Measurements from ENCODE around the gene NDUFS5.
A peak's percentile ranks its signal among the peaks of the same experiment; 100 is the strongest.
"Not testable (repeated sequence)": the region's sequence is repeated elsewhere in the genome, so short reads cannot be mapped to it uniquely, and the experiment has no call there.

NDUFS5 gene

DNA sequence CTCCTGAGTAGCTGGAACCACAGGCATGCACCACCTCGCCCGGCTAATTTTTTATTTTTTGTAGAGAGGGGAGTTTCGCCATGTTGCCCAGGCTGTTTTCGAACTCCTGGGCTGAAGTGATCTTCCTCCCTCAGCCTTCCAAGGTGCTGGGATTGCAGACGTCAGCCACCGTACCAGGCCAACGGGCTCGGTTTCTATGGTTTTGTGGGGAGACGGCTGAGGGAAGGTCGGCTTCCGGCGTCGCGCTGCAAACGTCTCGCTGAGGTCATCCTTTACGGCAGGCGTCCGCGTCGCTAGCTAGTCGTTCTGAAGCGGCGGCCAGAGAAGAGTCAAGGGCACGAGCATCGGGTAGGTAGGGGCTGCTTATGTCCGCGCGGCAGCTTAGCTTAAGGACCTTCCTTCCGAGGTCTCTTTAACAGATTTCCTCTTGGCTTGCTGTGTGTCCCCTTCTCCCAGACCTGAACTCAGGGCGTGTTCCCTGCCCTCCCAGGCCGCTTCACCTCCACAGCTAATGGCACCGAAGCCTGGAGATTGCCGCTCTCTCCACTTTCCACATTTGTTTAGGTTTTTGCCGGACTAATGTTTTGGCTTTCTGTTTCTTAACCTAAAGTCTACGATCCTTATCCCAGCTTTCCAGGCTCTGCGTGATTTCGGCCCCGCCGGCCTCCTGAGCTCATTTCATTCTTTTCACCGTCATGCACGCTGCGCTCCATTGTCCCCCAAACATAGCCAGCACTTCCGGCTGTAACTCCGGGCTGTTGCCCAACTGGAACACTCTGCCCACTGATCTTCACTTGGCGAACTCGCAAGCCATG lies at the start of gene NDUFS5:
Gene NDUFS5 (plus strand): TSS at position 300 of the 815 bp plus-strand sequence. CDS start 2,375 bp downstream, outside the sequence.
- DNase-seq (ENCODE audit: low read depth): peak; percentile 92

DNA sequence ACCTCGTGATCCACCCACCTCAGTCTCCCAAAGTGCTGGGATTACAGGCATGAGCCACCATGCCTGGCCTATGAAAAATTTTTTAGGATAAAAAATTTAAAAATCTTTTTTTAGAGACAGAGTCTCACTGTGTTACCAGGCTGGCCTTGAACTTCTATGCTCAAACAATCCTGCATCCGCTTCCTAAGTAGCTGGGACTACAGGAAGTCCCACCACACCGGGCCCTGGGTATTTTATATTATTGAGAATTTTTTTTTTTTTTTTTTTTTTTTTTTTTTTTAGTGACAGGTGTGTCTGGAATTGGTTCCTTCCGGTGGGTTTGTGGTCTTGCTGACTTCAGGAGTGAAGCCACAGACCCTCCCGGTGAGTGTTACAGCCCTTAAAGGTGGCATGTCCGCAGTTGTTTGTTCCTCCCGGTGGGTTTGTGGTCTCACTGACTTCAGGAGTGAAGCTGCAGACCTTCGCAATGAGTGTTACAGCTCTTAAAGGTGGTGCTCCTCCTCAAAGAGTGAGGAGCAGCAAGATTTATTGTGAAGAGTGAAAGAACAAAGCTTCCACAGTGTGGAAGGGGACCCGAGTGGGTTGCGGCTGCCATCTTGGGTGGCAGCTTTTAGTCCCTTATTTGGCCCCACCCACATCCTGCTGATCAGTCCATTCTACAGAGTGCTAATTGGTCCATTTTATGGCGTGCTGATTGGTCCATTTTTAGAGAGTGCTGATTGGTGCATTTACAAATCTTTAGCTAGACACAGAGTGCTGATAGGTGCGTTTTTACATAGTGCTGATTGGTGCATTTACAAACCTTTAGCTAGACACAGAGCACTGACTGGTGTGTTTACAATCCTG lies 48.5 kb upstream of the NDUFS5 start:
- not testable (repeated sequence) for DNase-seq (ENCODE audit: low read depth)

DNA sequence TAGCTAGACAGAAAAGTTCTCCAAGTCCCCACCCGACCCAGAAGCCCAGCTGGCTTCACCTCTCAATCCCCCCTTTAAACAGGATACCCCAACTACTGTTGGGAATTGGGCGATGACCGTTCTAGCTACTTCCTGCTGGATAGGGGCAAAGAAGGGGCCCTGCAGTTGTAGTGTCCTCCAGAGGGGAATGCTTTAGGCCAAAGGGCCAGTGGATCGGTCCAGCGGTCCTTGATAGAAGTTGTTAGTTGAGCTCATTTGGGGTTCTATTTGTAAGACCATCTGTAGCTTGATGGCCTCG lies 48.0 kb upstream of the NDUFS5 start:
- DNase-seq (ENCODE audit: low read depth): not testable (repeated sequence)

DNA sequence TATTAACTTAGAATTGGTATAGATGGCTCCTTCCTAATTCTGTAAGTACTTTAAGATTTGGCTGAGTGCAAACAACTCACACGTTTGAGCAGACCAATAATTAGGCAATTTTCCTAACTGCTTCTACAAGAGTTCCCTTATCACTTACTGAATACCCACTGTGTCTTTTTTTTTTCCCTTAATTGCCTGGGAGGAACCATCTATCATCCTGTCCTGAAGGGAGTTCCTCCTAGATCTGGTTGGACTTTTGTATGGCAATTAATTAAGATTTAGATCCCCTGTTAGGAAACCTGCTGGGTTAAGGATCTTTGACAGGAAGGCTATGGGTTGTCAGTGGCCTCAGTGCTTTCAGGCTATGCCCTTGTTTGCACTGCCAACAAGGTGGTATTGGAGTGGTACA lies 46.8 kb upstream of the NDUFS5 start:
- not testable (repeated sequence) for DNase-seq (ENCODE audit: low read depth)

DNA sequence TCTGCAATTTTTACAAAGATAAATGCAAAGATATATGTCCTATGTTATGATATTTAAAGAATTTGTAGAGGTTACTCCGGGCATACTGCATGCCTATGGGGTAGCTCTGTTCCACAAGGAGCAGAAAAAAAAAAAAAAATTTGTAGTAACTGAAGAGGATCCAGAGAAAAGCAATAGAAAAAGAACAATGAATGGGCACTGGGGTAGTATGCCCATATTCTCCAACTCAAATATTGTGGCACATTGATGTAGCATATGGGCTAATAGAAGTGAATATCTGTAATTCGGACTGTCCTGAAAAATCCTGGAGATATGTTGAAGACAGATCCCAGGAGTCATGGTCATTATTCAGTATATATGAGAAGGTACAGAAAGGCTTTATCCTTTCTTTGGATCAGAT lies 36.2 kb upstream of the NDUFS5 start:
- DNase-seq (ENCODE audit: low read depth): no peak

DNA sequence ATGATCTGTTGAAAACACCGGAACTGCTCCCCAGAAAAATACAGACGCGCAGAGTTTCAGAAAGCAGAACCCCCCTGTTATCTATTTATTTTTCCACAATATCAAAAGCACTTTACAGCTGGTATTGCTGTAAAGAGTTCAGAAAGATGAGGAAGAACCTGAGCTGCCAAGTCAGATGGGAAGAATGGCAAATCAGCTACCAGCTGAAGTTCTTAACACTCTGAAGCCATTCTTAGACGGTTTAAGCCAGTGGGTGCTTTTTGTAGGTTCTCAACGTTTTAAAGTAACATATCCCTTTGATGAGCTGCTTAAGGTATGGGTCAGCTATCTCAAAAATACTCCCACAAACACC lies 35.8 kb upstream of the NDUFS5 start:
- DNase-seq (ENCODE audit: low read depth): peak; percentile 28

DNA sequence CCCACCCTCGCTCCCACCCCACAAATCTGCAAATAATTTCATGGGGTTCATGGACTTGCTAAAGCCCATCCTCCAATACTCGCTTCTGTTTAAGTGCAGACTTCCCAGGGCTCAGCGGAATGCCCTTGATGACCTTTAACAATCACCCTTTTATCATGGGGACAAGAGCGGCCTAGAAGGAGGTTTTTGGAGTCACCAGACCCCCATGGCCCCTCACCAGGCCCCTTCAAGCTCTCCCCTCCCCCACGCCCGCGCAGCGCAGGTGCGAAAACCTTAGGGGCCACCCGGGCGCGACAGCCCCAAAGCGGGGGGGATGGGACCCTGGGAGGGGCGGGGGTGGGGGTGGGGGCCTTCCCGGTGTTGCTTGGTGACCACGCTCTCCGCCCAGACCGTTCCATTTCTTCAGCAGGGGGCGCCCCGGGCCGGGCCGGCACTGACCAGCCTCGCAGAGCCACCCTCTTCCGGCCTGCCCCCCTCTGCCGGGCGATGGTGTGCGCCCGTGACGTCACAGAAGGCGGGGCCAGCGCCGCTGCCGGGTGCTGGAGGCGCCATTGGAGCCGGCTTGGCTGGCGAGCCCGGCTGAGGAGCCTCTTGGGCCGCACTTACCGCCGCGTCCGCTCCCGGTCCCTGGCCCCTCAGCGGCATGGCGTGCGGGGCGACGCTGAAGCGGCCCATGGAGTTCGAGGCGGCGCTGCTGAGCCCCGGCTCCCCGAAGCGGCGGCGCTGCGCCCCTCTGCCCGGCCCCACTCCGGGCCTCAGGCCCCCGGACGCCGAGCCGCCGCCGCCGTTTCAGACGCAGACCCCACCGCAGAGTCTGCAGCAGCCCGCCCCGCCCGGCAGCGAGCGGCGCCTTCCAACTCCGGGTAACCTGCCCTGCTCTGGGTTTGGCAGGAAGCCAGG lies 35.2 kb upstream of the NDUFS5 start, which contains the start of gene AKIRIN1:
Gene AKIRIN1 (plus strand): TSS at position 539 of the 900 bp plus-strand sequence. CDS start 105 bp downstream, at position 644.
- peak; percentile 95 for DNase-seq (ENCODE audit: low read depth)

DNA sequence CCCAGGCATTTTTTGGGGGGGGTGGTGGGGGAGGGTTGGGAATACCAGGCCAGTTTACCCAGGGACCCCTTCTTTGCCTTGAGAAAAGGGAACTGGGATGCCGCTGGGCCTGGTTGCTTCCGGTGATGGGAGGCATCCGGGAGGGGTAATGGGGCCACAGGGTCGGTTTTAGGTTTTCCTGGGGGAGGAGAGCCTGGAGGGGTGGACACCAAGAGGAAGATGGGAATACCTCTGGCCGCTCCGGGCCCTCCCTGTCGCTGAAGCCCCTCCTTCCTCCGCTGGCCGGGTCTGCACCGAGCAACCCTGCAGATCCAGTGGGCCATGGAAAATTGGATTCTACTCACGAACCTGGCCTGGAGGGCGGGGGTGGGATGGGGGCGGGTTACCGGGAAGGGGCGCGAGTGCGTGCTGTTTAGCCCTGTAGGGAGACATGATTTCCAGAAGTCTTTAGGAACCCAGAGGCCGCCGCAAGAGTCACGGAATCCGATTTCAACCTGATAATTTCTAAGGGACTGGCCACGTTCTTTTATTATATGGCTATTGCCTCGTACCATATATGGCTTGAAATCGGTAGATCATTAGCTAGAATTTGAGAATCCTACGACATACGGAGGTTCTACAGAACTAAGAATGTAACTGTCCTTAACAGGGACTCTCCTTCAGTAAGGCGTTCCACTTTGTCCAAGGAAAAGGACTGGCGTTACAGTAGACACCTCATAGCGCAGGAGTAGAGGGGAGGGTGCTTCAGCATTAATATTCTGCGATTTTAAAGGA lies 34.3 kb upstream of the NDUFS5 start:
- DNase-seq (ENCODE audit: low read depth): peak; percentile 62

DNA sequence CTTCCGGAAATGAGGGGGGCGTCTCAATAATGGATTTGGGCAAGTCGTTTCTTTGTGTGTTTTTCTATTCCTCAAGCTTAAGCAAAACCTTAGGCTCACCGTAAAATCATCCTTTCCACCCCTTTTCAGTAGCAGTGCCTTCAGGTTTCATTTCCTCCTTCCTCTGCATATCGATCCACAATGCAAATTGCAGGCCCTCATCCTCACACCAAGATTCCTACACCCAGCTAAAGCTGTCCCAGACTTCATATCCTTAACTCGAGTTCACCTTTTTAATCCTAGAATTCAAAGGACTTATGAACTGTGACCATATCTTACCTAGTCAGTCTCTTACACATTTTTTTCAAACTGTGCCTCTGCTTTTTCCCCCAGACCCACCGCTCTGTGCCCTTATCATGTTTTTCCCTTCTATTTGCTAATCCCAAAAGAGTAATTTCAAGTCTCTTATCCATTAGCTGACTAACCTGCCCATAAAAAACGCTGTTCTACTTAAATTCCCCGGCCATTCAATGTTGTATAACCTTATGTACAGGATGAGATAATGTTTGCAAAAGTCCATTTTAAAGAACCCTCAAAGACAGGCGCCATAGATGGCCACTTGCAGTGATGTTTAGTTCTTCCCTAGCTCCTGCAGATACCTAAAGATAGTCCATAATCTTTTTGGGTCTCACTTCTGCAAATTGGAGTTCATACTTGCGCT lies 33.6 kb upstream of the NDUFS5 start:
- no peak for DNase-seq (ENCODE audit: low read depth)

DNA sequence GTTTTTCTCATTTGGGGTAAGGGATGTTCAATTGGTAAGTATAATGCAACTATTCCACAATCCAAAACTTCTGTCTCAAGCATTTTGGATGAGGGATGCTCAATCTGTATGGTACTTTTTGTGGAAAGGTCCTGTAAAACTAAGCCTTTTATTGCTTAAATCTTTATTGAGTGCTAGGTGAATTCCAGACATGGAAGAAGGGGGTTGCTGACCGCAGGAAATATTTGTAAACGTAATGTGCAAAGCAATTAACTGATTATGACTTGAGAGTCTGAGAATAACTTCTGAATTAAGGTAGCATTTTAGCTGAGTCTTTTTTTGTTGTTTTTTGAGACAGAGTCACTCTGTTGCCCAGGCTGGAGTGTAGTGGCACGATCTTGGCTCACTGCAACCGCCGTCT lies 32.0 kb upstream of the NDUFS5 start:
- peak; percentile 51 for DNase-seq (ENCODE audit: low read depth)

DNA sequence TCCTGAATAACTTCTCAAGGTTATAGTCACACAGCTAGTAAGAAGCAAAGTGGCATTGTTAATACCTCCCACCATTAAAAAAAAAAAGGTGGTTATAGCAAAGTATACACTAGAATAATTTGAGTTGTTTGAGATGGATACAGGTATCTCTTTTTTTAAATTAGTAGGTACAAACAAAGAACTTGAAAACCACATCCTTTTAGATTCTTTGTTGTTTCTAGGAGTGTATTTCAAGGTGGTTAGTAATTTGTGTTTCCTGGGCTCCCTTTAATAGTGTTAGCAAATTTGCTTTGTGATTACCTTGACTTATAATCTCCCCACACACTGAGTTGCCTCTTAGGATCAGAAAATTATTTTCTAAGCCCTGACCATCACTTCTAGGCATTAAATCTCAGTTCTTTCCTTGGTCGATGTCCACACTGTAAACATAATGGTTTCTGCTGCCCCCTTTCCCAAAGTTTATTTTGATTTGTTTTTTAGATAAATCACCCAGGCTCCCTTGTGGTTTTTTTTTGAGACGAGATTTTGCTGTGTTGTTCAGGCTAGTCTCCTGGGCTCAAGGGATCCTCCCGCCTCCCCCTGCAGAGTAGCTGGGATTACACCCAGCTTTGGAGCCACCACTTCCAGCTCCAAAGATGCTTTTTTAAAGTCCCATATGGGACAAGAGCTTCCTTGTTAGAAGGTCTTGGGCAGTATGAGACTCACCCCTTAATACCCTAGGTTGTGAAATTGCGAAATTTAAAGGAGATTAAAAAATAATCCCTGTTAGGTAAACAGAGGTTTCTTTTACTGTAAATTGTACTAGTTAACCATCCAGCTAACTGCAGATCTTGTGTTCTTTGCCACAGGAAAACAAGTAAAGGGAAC lies 28.9 kb upstream of the NDUFS5 start:
- DNase-seq (ENCODE audit: low read depth): no peak

DNA sequence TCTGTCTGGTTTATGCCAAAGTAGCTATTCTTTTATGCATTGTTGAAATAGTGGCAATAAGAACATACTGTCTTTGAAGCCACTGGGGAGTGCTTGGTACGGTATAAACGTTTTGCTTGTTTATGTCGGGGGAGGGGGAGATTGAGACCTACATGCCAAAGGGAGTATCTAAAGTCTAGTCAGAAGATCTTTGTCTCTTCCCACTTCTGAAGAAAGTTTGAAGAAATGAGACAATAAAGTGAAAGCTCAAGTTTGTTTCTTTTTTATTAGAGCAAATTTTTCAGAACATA lies 28.3 kb upstream of the NDUFS5 start:
- DNase-seq (ENCODE audit: low read depth): no peak

DNA sequence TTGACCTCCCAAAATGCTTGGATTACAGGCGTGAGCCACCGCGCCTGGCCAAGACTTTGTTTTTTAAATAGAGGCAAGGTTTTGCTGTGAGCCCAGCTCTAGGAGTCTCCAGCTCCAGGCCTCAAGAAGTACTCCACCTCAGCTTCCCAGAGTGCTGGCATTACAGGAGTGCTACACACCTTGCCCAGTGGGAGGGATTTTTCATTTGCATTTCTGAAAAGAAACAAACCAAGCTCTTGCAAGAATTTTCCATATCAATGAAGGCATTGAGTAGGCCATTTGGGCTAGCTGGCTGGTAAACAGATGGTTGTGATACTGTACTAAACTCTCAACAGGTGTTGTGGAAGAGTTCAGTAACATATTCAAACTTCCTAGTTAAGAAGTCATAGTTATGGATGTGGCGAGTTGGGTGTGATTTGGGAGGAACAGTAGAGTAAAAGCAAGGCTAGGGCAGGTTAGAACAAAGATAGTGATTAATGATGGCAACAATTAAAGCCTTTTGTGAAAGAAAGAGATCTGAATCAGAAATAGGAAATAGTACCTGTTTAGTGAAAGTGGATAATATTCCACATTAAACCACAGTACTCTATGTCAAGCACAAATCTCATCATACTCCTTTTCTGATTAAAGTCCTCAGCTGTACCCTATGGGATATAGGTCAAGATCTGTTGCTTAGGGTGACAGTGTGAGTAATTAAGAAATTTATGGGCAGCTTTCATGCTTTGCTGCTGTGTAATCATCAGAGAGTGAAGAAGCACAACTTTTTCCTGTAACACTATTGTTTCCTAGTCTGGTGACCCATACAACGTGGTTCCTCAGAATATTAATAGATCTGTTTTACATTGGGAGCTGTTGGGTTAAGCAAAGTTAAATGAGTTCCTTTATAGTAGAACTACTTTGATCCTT lies 24.4 kb upstream of the NDUFS5 start:
- DNase-seq (ENCODE audit: low read depth): no peak

DNA sequence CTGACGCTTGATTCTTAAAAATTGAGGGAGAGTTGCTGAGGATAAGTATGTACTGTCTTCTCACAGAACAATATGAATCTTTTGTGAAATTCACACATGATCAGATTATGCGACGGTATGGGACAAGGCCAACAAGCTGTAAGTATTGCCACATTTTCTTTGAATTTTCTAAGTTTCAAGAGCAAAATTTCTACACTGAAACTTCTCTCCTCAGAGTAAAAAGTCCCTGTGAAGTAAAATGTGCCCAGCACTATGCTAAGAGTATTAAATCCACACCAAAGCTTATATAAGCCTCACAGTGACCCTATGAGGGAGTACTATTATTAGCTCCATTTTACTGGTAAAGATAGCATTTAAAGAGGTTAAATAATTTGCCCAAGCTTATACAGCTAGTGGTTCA lies 22.9 kb upstream of the NDUFS5 start:
- no peak for DNase-seq (ENCODE audit: low read depth)

DNA sequence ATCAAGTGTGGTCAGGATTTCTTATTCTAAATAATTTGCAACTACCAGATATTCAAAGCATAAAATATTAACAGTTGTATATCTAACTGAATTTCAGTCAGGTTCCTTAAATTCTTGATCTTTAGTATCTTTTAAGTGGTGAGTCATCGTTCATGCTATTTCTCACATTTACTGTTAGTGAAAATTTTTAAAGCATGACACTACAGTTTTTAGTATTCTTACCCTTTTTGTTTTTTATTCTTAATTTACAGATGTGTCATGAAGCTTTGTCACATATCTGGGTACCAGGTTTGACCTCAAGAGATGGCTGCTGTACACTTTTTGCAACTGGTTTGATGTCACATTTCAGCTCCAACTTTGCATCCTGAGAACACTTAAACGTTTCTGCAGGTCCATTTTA lies 22.4 kb upstream of the NDUFS5 start:
- peak; percentile 60 for DNase-seq (ENCODE audit: low read depth)

DNA sequence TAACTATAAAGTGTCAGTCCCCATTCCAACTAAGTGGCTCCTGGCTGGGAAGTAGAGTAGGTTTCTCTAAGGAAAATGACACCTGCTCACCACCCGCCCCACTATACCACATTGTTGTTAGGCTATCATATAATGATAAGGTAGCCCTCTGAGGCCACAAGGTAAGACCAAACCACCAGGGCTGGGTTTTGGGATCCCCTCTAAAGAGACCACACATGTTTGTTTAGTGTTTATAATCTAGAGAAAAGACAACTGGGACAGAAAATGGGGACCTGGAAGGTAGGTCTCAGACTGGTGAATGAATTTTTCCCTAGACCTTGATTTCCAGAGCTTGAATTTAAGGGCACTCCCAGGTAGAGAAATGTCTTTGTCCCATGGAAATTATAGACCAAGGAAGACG lies 19.9 kb upstream of the NDUFS5 start:
- no peak for DNase-seq (ENCODE audit: low read depth)

DNA sequence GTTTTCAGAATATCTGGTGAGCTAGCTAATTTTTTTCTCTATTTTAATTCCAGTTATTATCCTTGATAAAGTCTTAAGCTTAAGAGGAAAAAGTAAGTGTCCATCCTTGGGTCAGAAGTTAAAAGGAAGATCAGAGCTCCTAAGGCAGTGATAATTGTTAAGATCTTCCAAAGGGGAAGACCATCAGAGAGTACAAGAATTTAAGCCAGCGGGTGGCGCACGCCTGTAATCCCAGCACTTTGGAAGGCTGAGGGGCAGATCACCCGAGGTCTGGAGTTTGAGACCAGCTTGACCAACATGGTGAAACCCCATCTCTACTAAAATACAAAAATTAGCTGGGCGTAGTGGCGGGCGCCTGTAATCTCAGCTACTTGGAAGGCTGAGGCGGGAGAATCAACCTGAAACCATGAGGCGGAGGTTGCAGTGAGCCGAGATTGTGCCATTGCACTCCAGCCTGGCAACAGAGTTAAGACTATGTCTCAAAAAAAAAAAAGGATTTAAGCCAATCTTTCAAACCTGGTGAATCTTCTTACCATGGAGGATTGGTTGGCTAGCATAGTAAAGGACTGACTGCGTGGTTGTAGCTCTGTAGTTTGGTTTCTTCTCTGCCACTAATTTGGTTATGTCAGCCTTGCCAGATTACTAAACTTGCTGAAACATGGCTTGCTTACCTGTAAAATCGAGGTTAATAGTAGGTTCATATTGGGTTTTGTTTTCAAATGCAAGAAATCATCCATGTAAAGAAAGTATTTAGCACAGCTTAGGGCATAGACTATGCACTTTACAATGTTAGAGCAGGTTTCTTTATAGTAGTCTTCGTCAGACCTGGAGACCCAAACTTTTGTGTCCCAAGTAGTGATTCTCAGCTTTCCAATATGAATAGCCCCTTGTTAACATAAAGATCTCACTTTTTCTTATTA lies 19.2 kb upstream of the NDUFS5 start:
- no peak for DNase-seq (ENCODE audit: low read depth)

DNA sequence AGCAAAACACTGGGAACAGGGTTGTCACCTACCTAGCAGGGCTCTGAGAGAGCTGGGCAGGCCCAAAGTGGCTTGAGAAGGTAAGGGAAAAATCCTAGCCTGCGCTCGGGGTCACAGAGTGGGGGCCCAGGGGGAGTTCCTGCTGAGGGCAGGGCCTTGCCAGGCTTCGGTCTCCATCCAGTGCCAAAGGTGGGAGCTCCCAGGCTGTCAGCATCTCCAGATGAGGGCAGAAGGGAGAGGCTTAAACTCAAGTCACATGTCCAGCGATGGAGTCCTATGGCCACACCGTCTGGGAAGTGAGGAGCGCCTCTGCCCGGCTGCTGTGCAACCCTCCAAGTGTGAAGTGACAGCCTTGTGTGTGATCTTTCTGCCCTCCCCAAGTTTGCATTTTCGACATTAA lies 11.2 kb upstream of the NDUFS5 start:
- DNase-seq (ENCODE audit: low read depth): not testable (repeated sequence)
